ENCODE measurements around the gene CLDN9.
A peak's percentile ranks its signal among the peaks of the same experiment; 100 is the strongest.

CLDN9 gene

DNA sequence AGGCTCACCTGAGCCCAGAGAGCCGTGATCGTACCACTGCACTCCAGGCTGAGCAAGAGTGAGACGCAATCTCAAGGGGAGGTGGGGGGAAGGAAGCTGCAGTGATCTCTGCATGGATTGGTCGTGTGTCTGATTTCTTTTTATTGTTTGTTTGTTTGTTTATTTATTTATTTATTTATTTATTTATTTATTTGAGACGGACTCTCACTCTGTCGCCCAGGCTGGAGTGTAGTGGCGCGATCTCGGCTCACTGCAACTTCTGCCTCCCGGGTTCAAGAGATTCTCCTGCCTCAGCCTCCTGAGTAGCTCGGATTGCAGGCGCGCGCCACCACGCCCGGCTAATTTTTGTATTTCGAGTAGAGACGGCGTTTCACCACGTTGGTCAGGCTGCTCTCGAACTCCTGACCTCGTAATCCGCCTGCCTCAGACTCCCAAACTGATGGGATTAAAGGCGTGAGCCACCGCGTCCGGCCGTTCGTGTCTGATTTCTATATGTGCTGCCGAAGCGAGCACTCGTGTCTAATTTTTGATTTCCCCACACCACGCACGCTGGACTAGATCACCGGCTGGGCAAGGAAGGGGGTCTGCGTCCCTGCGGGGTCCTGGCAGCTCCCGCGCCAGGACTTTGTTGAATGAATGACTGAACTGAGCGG is 7.0 kb downstream of the CLDN9 start:
- TF ChIP-seq, protein P1, sequence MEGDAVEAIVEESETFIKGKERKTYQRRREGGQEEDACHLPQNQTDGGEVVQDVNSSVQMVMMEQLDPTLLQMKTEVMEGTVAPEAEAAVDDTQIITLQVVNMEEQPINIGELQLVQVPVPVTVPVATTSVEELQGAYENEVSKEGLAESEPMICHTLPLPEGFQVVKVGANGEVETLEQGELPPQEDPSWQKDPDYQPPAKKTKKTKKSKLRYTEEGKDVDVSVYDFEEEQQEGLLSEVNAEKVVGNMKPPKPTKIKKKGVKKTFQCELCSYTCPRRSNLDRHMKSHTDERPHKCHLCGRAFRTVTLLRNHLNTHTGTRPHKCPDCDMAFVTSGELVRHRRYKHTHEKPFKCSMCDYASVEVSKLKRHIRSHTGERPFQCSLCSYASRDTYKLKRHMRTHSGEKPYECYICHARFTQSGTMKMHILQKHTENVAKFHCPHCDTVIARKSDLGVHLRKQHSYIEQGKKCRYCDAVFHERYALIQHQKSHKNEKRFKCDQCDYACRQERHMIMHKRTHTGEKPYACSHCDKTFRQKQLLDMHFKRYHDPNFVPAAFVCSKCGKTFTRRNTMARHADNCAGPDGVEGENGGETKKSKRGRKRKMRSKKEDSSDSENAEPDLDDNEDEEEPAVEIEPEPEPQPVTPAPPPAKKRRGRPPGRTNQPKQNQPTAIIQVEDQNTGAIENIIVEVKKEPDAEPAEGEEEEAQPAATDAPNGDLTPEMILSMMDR (IDR thresholded peaks at IDR 0.05) = no peak

DNA sequence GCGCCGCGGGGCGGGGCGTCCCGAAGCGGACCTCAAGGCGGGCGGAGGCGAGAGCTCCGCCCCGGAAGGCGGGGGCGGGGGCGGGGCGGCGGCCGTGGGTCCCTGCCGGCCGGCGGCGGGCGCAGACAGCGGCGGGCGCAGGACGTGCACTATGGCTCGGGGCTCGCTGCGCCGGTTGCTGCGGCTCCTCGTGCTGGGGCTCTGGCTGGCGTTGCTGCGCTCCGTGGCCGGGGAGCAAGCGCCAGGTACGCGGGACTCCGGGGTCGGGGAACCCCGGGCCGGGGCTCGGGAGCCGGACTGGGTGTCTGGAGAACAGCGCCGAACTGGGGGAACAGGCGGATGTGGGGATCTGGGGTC is 7.5 kb downstream of the CLDN9 start, which contains the start of gene TNFRSF12A:
TSS of gene TNFRSF12A (plus strand) at position 122 of the 357 bp plus-strand sequence. CDS start at position 152, 30 bp downstream.
- TF ChIP-seq, protein P1 (IDR thresholded peaks at IDR 0.05) = no peak

DNA sequence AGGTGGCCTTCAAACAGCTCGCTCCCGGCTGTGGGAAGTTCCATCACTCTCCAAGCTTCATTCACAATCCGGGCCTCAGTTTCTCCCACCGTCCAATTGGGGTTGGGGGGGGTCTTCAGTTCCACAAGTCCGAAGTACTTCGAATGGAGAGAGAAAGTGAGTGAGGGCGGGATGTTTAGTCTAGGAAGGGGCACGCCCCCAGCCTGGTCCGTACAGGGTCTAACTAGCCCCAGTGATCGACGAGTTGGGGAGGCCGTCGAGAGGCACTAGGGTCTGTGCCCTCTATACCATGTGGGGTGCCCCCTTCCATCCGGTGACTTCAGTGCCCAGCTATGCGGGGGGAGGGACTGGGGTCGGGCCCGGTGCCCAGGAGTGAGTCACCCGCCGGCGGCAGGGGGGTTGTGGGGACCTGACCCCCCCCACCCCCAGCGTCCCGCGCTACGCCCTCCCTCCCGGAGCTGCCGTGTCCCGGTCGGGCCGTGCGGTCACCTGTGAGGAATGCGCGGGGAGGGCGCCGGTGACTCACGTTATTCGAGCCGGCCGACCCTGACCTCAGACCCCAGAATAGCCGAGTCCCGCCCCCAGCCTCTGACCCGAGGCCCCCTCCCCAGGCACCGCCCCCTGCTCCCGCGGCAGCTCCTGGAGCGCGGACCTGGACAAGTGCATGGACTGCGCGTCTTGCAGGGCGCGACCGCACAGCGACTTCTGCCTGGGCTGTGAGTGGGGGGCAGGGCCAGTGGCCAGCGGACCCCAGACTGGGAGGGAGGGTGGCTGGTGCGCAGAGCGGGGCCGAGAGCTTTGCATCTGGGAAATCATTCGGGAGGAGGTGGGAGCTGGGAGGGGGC is 8.1 kb downstream of the CLDN9 start:
- TF ChIP-seq, protein P1 (IDR thresholded peaks at IDR 0.05) = no peak

DNA sequence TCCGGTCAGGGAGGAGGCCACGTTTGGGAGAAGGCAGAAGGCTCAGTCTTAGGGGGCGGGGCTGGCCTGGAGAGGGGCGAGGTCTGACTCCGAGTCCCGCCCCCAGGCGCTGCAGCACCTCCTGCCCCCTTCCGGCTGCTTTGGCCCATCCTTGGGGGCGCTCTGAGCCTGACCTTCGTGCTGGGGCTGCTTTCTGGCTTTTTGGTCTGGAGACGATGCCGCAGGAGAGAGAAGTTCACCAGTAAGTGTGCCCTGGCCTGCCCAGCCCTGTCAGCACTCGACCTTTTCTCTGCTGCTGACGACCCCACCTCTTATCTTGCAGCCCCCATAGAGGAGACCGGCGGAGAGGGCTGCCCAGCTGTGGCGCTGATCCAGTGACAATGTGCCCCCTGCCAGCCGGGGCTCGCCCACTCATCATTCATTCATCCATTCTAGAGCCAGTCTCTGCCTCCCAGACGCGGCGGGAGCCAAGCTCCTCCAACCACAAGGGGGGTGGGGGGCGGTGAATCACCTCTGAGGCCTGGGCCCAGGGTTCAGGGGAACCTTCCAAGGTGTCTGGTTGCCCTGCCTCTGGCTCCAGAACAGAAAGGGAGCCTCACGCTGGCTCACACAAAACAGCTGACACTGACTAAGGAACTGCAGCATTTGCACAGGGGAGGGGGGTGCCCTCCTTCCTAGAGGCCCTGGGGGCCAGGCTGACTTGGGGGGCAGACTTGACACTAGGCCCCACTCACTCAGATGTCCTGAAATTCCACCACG is 8.9 kb downstream of the CLDN9 start:
- TF ChIP-seq, protein P1 (IDR thresholded peaks at IDR 0.05) = peak; percentile 49

DNA sequence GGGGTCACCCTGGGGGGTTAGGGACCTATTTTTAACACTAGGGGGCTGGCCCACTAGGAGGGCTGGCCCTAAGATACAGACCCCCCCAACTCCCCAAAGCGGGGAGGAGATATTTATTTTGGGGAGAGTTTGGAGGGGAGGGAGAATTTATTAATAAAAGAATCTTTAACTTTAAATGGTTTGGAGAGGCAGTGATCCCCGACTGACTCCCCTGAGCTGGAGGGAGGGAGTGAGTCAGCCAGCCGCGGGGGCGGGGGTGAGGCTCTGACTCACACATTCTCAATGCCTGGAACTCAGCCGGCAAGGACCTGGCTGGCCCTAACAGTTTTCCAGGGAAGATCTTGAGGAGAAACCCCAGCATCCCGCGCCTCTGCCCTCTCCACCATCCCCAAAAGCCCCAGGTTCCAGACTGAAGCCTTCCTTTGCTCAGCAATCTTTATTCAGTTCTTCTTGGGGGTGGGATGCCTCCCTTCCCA is 9.5 kb downstream of the CLDN9 start:
- TF ChIP-seq, protein P1 (IDR thresholded peaks at IDR 0.05) = no peak

DNA sequence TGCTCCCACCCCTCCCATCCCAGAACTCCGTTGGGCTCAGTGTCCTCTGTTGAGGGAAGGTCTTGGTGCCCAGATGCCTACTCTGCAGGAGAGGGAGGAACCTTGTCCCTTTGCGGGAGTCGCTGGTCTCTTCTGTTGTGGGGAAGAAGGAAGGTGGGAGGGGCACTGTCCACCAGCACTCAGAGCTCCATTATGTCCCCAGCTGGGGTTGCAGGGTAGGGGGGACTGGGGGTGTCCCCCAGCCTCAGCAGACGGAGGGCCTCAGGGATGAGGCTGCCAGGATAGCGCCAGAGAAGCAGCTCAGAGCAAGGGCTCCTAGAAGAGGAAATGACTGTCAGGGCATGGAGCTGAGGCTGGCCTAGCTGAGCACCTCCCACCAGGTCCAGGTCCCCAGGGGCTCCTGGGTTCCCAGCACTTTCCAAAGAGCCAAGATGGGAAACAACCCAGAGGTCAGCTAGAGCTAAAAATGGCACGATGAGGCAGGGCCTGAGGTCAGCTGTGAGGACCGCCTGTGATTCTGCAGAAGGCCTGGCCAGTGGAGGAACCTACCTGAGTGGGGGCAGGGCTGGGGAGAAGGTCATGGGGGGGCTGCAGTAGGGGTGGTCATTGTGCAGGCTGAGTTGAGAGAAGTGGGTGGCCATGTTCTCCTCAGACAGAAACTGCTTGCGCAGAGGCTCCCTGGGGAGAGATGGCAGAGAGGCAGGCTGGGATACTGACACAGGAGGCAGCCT is 10.1 kb downstream of the CLDN9 start:
- TF ChIP-seq, protein P1 (IDR thresholded peaks at IDR 0.05) = no peak

DNA sequence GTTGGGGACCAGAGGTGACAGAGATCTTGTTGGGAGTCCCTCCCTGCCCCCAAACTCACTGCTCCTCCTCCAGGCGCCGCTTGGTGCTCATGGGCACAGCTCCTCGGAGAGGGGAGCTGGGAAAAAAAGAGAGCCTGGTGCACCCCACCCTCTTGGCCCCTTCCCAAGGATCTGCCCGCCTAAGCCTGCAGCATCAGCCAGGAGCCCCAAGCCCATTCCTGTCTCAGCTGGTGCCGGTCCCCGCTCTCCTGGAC is 10.6 kb downstream of the CLDN9 start:
- TF ChIP-seq, protein P1 (IDR thresholded peaks at IDR 0.05) = no peak
